Body of pancreas (tissue), 4 donors: ENCODE results near the gene IL11RA.

Source experiments
- POLR2A ChIP-seq, 3 donors: fragments of 450-650 bp; IDR thresholded peaks; one replicate each; pipeline ENCODE4 v1.6.1; 2016; ENCODE audit warnings: antibody characterized with exemption in 3 of 3, mild to moderate bottlenecking in 2 of 3
- TF ChIP-seq, protein P1 (sequence below), 7 experiments: fragments of 450-650 bp in 4 of 7; fragments of 200-600 bp in 3 of 7; sonication (generic) in 3 of 7; IDR thresholded peaks; one replicate each; pipeline ENCODE4 v1.5.1; 2016 to 2019; ENCODE audit warnings: antibody characterized with exemption in 7 of 7

DNA sequence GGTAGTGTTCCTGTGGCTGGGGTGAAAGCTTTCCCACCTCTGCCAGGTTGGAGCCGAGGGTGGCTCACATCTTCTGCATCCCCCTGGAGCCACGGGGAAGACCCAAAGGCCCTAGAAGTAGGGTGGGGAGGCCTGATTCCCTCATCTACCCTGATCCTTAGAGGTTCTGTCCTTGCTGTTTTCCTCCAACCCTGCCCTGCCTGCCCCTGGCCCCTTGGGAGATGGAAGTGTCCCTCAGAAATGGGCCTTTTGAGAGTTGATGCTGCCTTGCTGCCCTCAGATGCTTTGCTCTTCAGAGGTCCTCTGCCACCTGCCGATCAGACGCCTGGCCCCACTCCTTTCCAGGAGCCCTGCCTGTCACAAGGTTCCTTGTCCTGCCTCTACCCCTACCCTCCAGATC, 32.8 kb downstream of the IL11RA start:
- TF ChIP-seq, protein P1, sequence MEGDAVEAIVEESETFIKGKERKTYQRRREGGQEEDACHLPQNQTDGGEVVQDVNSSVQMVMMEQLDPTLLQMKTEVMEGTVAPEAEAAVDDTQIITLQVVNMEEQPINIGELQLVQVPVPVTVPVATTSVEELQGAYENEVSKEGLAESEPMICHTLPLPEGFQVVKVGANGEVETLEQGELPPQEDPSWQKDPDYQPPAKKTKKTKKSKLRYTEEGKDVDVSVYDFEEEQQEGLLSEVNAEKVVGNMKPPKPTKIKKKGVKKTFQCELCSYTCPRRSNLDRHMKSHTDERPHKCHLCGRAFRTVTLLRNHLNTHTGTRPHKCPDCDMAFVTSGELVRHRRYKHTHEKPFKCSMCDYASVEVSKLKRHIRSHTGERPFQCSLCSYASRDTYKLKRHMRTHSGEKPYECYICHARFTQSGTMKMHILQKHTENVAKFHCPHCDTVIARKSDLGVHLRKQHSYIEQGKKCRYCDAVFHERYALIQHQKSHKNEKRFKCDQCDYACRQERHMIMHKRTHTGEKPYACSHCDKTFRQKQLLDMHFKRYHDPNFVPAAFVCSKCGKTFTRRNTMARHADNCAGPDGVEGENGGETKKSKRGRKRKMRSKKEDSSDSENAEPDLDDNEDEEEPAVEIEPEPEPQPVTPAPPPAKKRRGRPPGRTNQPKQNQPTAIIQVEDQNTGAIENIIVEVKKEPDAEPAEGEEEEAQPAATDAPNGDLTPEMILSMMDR (IDR thresholded peaks at IDR 0.05): no peak
- no peak for TF ChIP-seq POLR2A (IDR thresholded peaks at IDR 0.05)
